HepG2 (cell line): Measurements from ENCODE around the gene ATP11A. TPM values are rescaled to one million over a fixed set of nuclear protein-coding genes. Genes with fewer than 3 reads are reported as not detected.

ENCODE experiments used
- ATAC-seq: fragments of 200-7000 bp; cut with Tn5 transposase; 3 replicates; pipeline ENCODE4 v1.9.1; 2020; ENCODE audit warnings: mild to moderate bottlenecking, moderate library complexity
- BruUV-seq: library from RNA; stranded (reverse); fragments of 400-500 nt; replicated peaks from 2 replicates; lab custom pipeline; 2021; lab: Mats Ljungman, UMichigan
- CTCF ChIA-PET: fragments of 300-600 bp; formaldehyde crosslinking; extraction: SDS; loops from one replicate; lab custom pipeline; 2021; ENCODE audit warnings: low total read pairs, inconsistent platforms, low intra/inter-chr PET ratio; lab: Yijun Ruan, JAX
- POLR2A ChIA-PET: fragments of 350-600 bp; sonication (Branson Sonifier 250); formaldehyde crosslinking; loops from one replicate; lab custom pipeline; 2020; ENCODE audit warnings: antibody characterized with exemption, inconsistent platforms; lab: Yijun Ruan, JAX
- DNase-seq: peaks from one replicate; pipeline ENCODE4 v3.0.0-alpha.2; 2015; ENCODE audit warnings: low spot score
- FAIRE-seq: peaks from 3 replicates; lab custom pipeline; 2011; peaks lifted over from hg19 to GRCh38; lab: Jason Lieb, UNC
- H2AFZ ChIP-seq: one replicate; pipeline ENCODE4 v1.6.1; 2011; ENCODE audit warnings: low read length, inconsistent platforms
- H3K27ac ChIP-seq: fragments of 300-600 bp; 3 replicates; pipeline ENCODE4 v1.8.0; 2011; ENCODE audit warnings: mixed run types, mild to moderate bottlenecking, mixed read lengths, low read length, inconsistent platforms; ENCODE audit not compliant: insufficient read depth; ENCODE audit errors: extremely low read length
- H3K27me3 ChIP-seq, 2 experiments: fragments of 200-600 bp in 1 of 2; 2 replicates in 1 of 2; 3 replicates in 1 of 2; pipeline versions ENCODE4 v1.6.0 to v1.8.0; 2011; ENCODE audit warnings: low read length in 2 of 2, mild to moderate bottlenecking in 2 of 2, moderate library complexity in 2 of 2, inconsistent platforms in 1 of 2; ENCODE audit not compliant: insufficient read depth in 2 of 2, control insufficient read depth in 1 of 2
- H3K36me3 ChIP-seq, 2 experiments: fragments of 200-600 bp in 1 of 2; replicated peaks in 1 of 2; 2 replicates in 1 of 2; 3 replicates in 1 of 2; pipeline versions ENCODE4 v1.5.1 to v1.8.0; 2011; ENCODE audit warnings: low read length in 2 of 2, inconsistent platforms in 1 of 2; ENCODE audit not compliant: insufficient read depth in 2 of 2, control insufficient read depth in 1 of 2
- H3K4me1 ChIP-seq: 2 replicates; pipeline ENCODE4 v1.5.1; 2012; ENCODE audit warnings: low read length, inconsistent platforms; ENCODE audit not compliant: insufficient read depth
- H3K4me2 ChIP-seq: 2 replicates; pipeline ENCODE4 v1.6.0; 2011; ENCODE audit warnings: low read depth, low read length, inconsistent platforms
- H3K4me3 ChIP-seq, 3 experiments: fragments of 200-600 bp in 1 of 3; sonication (generic), shearing (Covaris generic) in 1 of 3; replicated peaks in 1 of 3; 2 replicates each; pipeline ENCODE4 v1.5.1; 2011 to 2016; ENCODE audit warnings: low read length in 3 of 3, inconsistent platforms in 2 of 3, low read depth in 2 of 3, mild to moderate bottlenecking in 2 of 3, control low read depth in 1 of 3, mixed read lengths in 1 of 3; ENCODE audit not compliant: insufficient read depth in 1 of 3
- H3K79me2 ChIP-seq: one replicate; pipeline ENCODE4 v1.6.1; 2011; ENCODE audit warnings: low read length, inconsistent platforms; ENCODE audit not compliant: insufficient read depth
- H3K9ac ChIP-seq: 2 replicates; pipeline ENCODE4 v1.6.0; 2011; ENCODE audit warnings: mild to moderate bottlenecking, low read depth, low read length, inconsistent platforms; ENCODE audit not compliant: insufficient read depth
- H3K9me3 ChIP-seq: 2 replicates; pipeline ENCODE4 v1.5.1; 2012; ENCODE audit warnings: mild to moderate bottlenecking, low read length
- H4K20me1 ChIP-seq: 2 replicates; pipeline ENCODE4 v1.6.0; 2011; ENCODE audit warnings: inconsistent platforms, mild to moderate bottlenecking, low read length, moderate library complexity; ENCODE audit not compliant: insufficient read depth
- RBM22 ChIP-seq: fragments of 200-400 bp; formaldehyde crosslinking; optimal IDR thresholded peaks from 2 replicates; pipeline ENCODE3; 2017; ENCODE audit warnings: mild to moderate bottlenecking, low read length, moderate library complexity
- RXRA ChIP-seq: sonication (generic); formaldehyde crosslinking; IDR thresholded peaks from 2 replicates; pipeline ENCODE4 v1.5.1; 2020; ENCODE audit warnings: missing genetic modification reagents
- TBX3 ChIP-seq: fragments of 450-650 bp; IDR thresholded peaks from 2 replicates; pipeline ENCODE4 v1.6.1; 2017; ENCODE audit warnings: antibody characterized with exemption, mild to moderate bottlenecking, inconsistent platforms, borderline replicate concordance
- ZNF263 ChIP-seq: sonication (generic); formaldehyde crosslinking; IDR thresholded peaks from 2 replicates; pipeline ENCODE4 v1.4.0; 2020; ENCODE audit warnings: missing genetic modification reagents
- ZNF317 ChIP-seq: sonication (generic); formaldehyde crosslinking; IDR thresholded peaks from 2 replicates; pipeline ENCODE4 v1.5.0; 2020; ENCODE audit warnings: mild to moderate bottlenecking, missing genetic modification reagents
- WGBS: methylation state at CpG from one replicate; pipeline ENCODE4 v1.1.6; 2017; ENCODE audit warnings: low lambda C conversion rate; 5-methylcytosine and 5-hydroxymethylcytosine counted together
- in situ Hi-C: cut with HindIII; loops from 2 replicates; pipeline ENCODE4 v1.10.0; 2017; ENCODE audit warnings: low pct_unique_long_range_greater_than_20kb; ENCODE audit not compliant: extremely low pct_ligation_motif_present
- intact Hi-C: fragments of 100-400 bp; cut with micrococcal nuclease; formaldehyde crosslinking; loops from one replicate; pipeline ENCODE4 v1.10.0; 2022; ENCODE audit not compliant: unreplicated experiment
- polyA plus RNA-seq, 8 experiments: library from polyadenylated mRNA; depleted of rRNA in 3 of 8; stranded (reverse) in 7 of 8; unstranded in 1 of 8; fragments of >200 nt; fragmentation: Illumina TruSeq in 4 of 8; extraction: Trizol in 4 of 8; gene quantifications; 2 replicates each; pipeline versions ENCODE4 v1.2.1 to v1.2.3, GENCODE V29; 2011 to 2016; ENCODE audit warnings: low read depth in 4 of 8, missing spikeins in 1 of 8, mixed read lengths in 1 of 8; ENCODE audit not compliant: insufficient read depth in 1 of 8
- total RNA-seq, 5 experiments: library from RNA; depleted of rRNA; stranded (reverse); fragments of >200 nt; fragmentation: Illumina TruSeq; extraction: Trizol; gene quantifications; 2 replicates each; pipeline ENCODE4 v1.2.3, GENCODE V29; 2016; ENCODE audit warnings: low read depth in 1 of 5
- TF ChIP-seq, protein P1 (sequence below): sonication (generic); formaldehyde crosslinking; IDR thresholded peaks from 2 replicates; pipeline ENCODE4 v1.9.0; 2021; ENCODE audit warnings: missing genetic modification reagents, mild to moderate bottlenecking, borderline replicate concordance

The ATP11A gene
- total and polyA plus RNA-seq, 2 of the 13 experiments (the other 11 are each of a cell fraction or from before 2014, with no cell fraction given) = 18.4 to 20.1 TPM

DNA sequence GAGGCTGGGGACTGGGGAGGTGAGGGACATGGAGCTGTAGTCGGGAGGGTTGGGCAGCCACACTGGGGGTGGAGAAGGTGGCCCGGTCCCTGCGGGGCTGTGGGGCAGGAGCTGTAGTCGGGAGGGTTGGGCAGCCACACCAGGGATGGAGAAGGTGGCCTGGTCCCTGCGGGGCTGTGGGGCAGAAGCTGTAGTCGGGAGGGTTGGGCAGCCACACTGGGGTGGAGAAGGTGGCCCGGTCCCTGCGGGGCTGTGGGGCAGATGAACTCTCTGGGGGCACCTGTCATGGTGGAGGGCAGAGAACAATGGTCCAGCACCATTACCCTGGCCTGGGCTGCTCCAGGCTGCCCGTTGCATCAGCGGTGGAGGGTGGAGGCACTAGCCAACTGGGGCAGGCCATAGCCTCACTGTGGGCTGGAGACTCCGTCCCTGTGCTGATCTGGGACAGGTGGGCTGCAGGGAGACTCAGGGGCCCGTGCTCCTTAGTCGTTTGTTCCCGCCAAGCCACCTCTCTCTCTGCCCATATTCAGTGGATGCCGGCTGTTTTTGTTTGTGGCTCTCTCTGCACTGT lies 51.4 kb downstream of the ATP11A start:
- FAIRE-seq = no peak
- no peak for DNase-seq
- Histone ChIP-seq H4K20me1 (peaks cover 67% of the 10 kb centered on the region), H3K36me3 (peaks cover 2 to 5% of the 10 kb centered on the region in 2 experiments; a peak in 3 of 5 replicates), H3K27ac (no peak overlapping the region), H3K4me1 (peaks cover 22% of the 10 kb centered on the region), H2AFZ (no peak overlapping the region), H3K9ac (no peak overlapping the region), H3K4me2 (no peak overlapping the region), H3K27me3 (no peaks in the 10 kb centered on the region), H3K9me3 (no peaks in the 10 kb centered on the region), H3K4me3 (no peak overlapping the region)
- in situ Hi-C loops = no loop called here
- ChIA-PET CTCF (no interaction called here), POLR2A (interaction anchor here (0.7 kb wide), 1 partner anchor 16 kb away, joined by 3 read pairs; no protein-coding TSS in a partner anchor)
- intact Hi-C loops = no loop called here
- WGBS = 97% methylated on average over 12 of the region's 15 CpGs
- no TSS peak for BruUV-seq
- TF ChIP-seq TBX3 = no peak
- TF ChIP-seq, protein P1, sequence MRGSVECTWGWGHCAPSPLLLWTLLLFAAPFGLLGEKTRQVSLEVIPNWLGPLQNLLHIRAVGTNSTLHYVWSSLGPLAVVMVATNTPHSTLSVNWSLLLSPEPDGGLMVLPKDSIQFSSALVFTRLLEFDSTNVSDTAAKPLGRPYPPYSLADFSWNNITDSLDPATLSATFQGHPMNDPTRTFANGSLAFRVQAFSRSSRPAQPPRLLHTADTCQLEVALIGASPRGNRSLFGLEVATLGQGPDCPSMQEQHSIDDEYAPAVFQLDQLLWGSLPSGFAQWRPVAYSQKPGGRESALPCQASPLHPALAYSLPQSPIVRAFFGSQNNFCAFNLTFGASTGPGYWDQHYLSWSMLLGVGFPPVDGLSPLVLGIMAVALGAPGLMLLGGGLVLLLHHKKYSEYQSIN = no peak
- TF ChIP-seq, all 625 proteins: peak for 0
- peaks cover 91% of the 10 kb centered on the region for H3K79me2 ChIP-seq
- ATAC-seq = peak; percentile 19; the same call in 2 of the 3 replicates

DNA sequence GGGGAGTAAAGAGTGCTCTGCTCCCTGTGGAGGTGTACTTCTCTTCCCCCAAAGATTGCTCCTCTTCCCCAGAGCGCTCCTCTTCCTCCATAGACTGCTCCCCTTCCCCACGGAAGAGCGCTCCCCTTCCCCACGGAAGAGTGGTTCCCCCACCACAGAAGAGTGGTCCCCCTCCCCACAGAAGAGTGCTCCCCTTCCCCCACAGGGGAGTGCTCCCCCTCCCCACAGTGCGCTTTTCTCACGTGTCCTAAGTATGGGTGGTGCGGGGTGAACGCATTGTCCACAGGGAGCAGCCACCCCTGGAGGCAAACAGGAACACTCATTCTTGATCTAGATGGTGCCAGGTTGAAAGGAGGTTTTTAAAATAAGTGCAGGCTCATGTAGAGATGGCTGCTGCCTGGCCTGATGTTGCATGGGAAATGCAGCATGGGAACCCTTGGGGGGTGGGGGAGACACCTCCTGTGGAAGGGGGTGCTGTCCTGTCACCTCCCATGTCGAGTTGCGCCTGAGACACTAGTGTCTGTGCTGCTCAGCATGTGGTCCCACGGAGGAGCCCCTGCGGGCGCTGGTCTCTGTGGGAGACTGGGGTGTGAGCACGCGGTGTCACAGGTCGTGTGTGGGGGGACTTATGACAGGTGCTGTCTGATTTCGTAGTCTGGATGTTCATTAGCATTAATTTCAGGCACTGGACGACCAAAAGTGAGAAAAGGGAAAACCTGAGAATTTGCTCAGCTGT lies 52.2 kb downstream of the ATP11A start:
- H3K9ac ChIP-seq = no peak overlapping the region
- CTCF ChIA-PET = no interaction called here
- intact Hi-C loops = no loop called here
- BruUV-seq = no TSS peak
- peaks cover 71% of the 10 kb centered on the region for H4K20me1 ChIP-seq
- POLR2A ChIA-PET = no interaction called here
- peaks cover 27% of the 10 kb centered on the region for H3K4me1 ChIP-seq
- H3K79me2 ChIP-seq = peaks cover 90% of the 10 kb centered on the region
- DNase-seq = no peak
- H3K4me2 ChIP-seq = no peak overlapping the region
- no peak for ATAC-seq
- in situ Hi-C loops = no loop called here
- TF ChIP-seq RBM22 (peak; percentile 66), ZNF317 (CRISPR knock-in tag) (no peak), RXRA (CRISPR knock-in tag) (no peak), ZNF263 (CRISPR knock-in tag) (peak; percentile 82)
- H3K27me3 ChIP-seq = no peaks in the 10 kb centered on the region
- FAIRE-seq = no peak
- peaks cover 2 to 5% of the 10 kb centered on the region in 2 experiments; a peak in 2 of 5 replicates for H3K36me3 ChIP-seq
- H3K9me3 ChIP-seq = no peaks in the 10 kb centered on the region
- H3K4me3 ChIP-seq = no peak overlapping the region
- H2AFZ ChIP-seq = no peak overlapping the region
- 99% methylated on average over 18 of the region's 18 CpGs for WGBS
- H3K27ac ChIP-seq = no peak overlapping the region
